NCI-H510A treated with DMSO at 0.1 percent for 48 hours (cell line): Measurements from ENCODE around the gene SH3PXD2A.
"Not testable (repeated sequence)": the region's sequence is repeated elsewhere in the genome, so short reads cannot be mapped to it uniquely, and the experiment has no call there.

Source experiments
- DNase-seq: peaks from one replicate; lab custom pipeline; 2025; lab: John Stamatoyannopoulos, UW

SH3PXD2A gene

GRCh38 chr10:103849212-103849877, 6.0 kb downstream of the SH3PXD2A start:
- no peak for DNase-seq

- no peak for DNase-seq
These were observed 7.4 kb downstream of the SH3PXD2A start for GRCh38 chr10:103847909-103848468.

- DNase-seq = no peak
These were observed 8.0 kb downstream of the SH3PXD2A start for GRCh38 chr10:103847346-103847745.

GRCh38 chr10:103845972-103846371, 9.4 kb downstream of the SH3PXD2A start:
- peak; percentile 41 for DNase-seq

- DNase-seq = not testable (repeated sequence)
These were observed 10.0 kb downstream of the SH3PXD2A start for GRCh38 chr10:103845346-103845745.

GRCh38 chr10:103843854-103844570, 11.4 kb downstream of the SH3PXD2A start:
- DNase-seq = no peak

GRCh38 chr10:103843045-103843444, 12.3 kb downstream of the SH3PXD2A start:
- DNase-seq = no peak

GRCh38 chr10:103842605-103843004, 12.8 kb downstream of the SH3PXD2A start:
- no peak for DNase-seq

- no peak for DNase-seq
These were observed 13.9 kb downstream of the SH3PXD2A start for GRCh38 chr10:103841519-103841918.

GRCh38 chr10:103840740-103841070, 14.7 kb downstream of the SH3PXD2A start:
- no peak for DNase-seq

- DNase-seq = peak; percentile 91
These were observed 15.3 kb downstream of the SH3PXD2A start for GRCh38 chr10:103839872-103840739.

GRCh38 chr10:103839519-103839871, 15.9 kb downstream of the SH3PXD2A start:
- DNase-seq = no peak

GRCh38 chr10:103838862-103839518, 16.4 kb downstream of the SH3PXD2A start:
- no peak for DNase-seq

GRCh38 chr10:103838070-103838395, 17.3 kb downstream of the SH3PXD2A start:
- no peak for DNase-seq

- DNase-seq = no peak
These were observed 17.9 kb downstream of the SH3PXD2A start for GRCh38 chr10:103837370-103838069.

- DNase-seq = peak; percentile 92
These were observed 18.5 kb downstream of the SH3PXD2A start for GRCh38 chr10:103836861-103837260.

GRCh38 chr10:103836273-103836672, 19.1 kb downstream of the SH3PXD2A start:
- DNase-seq = no peak

- peak; percentile 23 for DNase-seq
These were observed 20.0 kb downstream of the SH3PXD2A start for GRCh38 chr10:103835096-103836050.

GRCh38 chr10:103834436-103835095, 20.8 kb downstream of the SH3PXD2A start:
- DNase-seq = no peak
